MM.1S (cell line): ENCODE results near the gene FOSL1.

Source experiments
- EZH2 ChIP-seq: fragments of 300-600 bp; sonication (generic); optimal IDR thresholded peaks from 2 replicates; pipeline ENCODE3; 2017; ENCODE audit warnings: low read depth, mild to moderate bottlenecking, antibody characterized with exemption, low read length, mixed read lengths
- TF ChIP-seq, protein P1 (sequence below): fragments of 300-600 bp; sonication (generic); IDR thresholded peaks from 2 replicates; pipeline ENCODE4 v1.5.1; 2016; ENCODE audit warnings: antibody characterized with exemption, low read length, mixed read lengths

DNA sequence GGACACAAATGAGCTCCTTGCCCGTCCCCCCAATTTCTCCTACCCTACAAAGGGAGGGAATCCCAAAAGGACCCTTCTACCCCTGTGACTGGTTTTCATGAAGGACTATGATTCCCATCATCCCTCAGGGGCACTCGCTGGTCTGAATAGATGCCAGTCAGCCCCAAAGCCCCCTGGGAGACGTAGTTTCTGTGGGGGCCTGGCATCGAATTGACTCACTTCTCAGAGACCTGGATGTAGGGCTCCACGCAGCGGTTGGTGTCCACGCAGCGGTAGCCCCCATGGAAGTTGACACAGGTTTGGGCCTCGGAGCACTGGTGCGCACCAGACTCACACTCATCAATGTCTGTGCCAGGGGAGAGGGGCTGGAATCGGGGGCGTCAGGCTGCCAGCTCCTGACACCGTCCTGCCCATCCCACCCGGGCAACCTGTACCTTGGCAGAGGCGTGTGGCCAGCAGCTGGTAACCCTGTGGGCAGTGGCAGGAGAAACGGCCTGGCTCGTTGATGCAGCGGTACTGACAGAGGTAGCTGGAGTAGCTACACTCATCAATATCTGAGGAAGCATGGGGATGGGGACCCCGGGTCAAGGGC lies 32.0 kb downstream of the FOSL1 start:
- TF ChIP-seq EZH2, result no peak
- TF ChIP-seq, protein P1, sequence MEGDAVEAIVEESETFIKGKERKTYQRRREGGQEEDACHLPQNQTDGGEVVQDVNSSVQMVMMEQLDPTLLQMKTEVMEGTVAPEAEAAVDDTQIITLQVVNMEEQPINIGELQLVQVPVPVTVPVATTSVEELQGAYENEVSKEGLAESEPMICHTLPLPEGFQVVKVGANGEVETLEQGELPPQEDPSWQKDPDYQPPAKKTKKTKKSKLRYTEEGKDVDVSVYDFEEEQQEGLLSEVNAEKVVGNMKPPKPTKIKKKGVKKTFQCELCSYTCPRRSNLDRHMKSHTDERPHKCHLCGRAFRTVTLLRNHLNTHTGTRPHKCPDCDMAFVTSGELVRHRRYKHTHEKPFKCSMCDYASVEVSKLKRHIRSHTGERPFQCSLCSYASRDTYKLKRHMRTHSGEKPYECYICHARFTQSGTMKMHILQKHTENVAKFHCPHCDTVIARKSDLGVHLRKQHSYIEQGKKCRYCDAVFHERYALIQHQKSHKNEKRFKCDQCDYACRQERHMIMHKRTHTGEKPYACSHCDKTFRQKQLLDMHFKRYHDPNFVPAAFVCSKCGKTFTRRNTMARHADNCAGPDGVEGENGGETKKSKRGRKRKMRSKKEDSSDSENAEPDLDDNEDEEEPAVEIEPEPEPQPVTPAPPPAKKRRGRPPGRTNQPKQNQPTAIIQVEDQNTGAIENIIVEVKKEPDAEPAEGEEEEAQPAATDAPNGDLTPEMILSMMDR, result no peak
